GM19238 (cell line): ENCODE results near the gene EVL.

ENCODE experiments used
- DNase-seq: peaks from one replicate; pipeline ENCODE4 v3.0.0; 2011; ENCODE audit warnings: low spot score; ENCODE audit not compliant: insufficient read length

The EVL gene

GRCh38 chr14:100126401-100126800 is 61.2 kb downstream of the EVL start:
- DNase-seq, result no peak

GRCh38 chr14:100127853-100128455 is 62.7 kb downstream of the EVL start:
- DNase-seq, result no peak

- DNase-seq, result no peak
Measured at GRCh38 chr14:100128688-100129087, 63.5 kb downstream of the EVL start.

- DNase-seq, result no peak
Measured at GRCh38 chr14:100129161-100129589, 64.0 kb downstream of the EVL start.

GRCh38 chr14:100130521-100130920 is 65.3 kb downstream of the EVL start:
- DNase-seq, result no peak

GRCh38 chr14:100131181-100131580 is 66.0 kb downstream of the EVL start:
- no peak for DNase-seq

GRCh38 chr14:100132161-100132902 is 67.1 kb downstream of the EVL start:
- no peak for DNase-seq

- no peak for DNase-seq
Measured at GRCh38 chr14:100132903-100133510, 67.8 kb downstream of the EVL start.

GRCh38 chr14:100134586-100134985 is 69.4 kb downstream of the EVL start:
- DNase-seq, result no peak

- DNase-seq, result no peak
Measured at GRCh38 chr14:100135073-100135472, 69.9 kb downstream of the EVL start.

GRCh38 chr14:100135784-100136183 is 70.6 kb downstream of the EVL start:
- DNase-seq, result no peak

- DNase-seq, result no peak
Measured at GRCh38 chr14:100137173-100137572, 72.0 kb downstream of the EVL start.

- no peak for DNase-seq
Measured at GRCh38 chr14:100138082-100138787, 73.0 kb downstream of the EVL start.

- DNase-seq, result no peak
Measured at GRCh38 chr14:100138955-100139354, 73.7 kb downstream of the EVL start.

- no peak for DNase-seq
Measured at GRCh38 chr14:100140452-100141078, 75.3 kb downstream of the EVL start.

- no peak for DNase-seq
Measured at GRCh38 chr14:100141098-100141497, 75.9 kb downstream of the EVL start.

- no peak for DNase-seq
Measured at GRCh38 chr14:100142073-100143040, 77.1 kb downstream of the EVL start.

GRCh38 chr14:100143523-100143922 is 78.3 kb downstream of the EVL start:
- DNase-seq, result no peak

- no peak for DNase-seq
Measured at GRCh38 chr14:100143934-100144333, 78.7 kb downstream of the EVL start.

- DNase-seq, result no peak
Measured at GRCh38 chr14:100144645-100144995, 79.4 kb downstream of the EVL start.
